HG03045 (cell line): ENCODE measurements around the gene CXCL10.
A peak's percentile ranks its signal among the peaks of the same experiment; 100 is the strongest.
"Not testable (repeated sequence)": the region's sequence is repeated elsewhere in the genome, so short reads cannot be mapped to it uniquely, and the experiment has no call there.

Experiments
- ATAC-seq: cut with Tn5 transposase; IDR thresholded peaks from one replicate; pipeline ENCODE4 v1.9.1; 2021; ENCODE audit warnings: mild to moderate bottlenecking, moderate library complexity; ENCODE audit not compliant: unreplicated experiment

CXCL10 gene

DNA sequence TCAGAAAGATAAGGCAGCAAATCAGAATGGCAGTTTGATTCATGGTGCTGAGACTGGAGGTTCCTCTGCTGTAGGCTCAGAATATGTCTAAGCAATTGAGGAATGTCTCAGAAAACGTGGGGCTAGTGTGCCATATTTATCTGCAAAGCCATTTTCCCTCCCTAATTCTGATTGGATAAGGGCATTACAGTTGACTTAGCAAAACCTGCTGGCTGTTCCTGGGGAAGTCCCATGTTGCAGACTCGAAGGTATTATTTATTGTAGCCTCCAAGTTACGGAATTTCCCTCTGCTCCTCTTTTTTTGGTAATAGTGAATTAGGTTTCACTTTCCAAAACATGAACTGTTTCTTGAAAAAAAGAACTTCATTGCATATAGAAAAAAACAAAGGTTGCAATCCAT lies at the start of gene CXCL10:
Gene CXCL10, minus strand, starts transcription at position 109 of the 400 bp plus-strand sequence. Its CDS starts 66 bp downstream, at position 43.
- no peak for ATAC-seq

DNA sequence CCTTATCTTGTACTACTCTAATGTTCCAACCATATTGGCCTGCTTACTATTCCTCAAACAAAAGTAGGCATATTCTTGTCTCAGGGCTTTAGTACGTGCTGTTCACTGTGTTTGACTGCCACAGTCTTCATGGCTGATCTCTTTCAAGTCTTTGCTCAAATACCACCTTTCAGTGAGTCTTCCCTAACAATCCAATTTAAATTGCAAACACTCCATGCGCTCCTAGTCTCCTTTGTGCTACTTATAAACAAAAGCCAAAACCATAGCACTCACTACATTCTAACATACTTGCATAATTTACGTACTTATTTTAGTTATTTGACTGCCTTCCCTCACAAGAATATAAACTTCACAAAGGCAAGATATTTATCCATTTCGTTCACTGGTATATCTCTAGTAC lies 49.5 kb upstream of the CXCL10 start:
- no peak for ATAC-seq

DNA sequence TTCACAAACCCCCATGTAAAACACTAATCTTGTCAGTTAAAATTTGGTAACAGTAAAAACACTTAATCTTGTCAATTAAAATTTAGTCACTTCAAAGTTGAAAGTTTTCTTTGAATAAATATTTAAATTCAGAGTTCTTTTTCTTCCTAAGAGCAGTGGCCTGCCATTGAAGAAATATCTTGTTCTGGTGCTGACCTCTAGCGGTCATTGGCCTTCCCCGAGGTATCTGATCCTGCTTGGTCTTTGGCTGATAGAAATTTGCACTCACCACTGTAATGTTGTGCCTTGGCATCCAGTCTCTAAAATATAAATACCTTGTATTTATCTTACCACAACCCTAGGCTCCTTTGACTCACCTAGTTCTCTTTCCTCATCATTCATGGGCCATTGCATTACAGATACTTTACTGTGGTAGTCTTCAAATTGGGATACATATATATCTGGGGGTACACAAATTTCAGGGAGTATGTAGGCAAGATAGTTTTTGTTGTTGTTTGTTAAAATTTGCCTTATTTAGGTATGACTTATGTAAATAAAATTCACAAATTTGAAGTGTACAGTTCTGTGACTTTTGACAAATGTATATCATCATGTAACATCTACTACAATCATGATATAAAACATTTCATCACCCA lies 44.5 kb upstream of the CXCL10 start:
- ATAC-seq = no peak

DNA sequence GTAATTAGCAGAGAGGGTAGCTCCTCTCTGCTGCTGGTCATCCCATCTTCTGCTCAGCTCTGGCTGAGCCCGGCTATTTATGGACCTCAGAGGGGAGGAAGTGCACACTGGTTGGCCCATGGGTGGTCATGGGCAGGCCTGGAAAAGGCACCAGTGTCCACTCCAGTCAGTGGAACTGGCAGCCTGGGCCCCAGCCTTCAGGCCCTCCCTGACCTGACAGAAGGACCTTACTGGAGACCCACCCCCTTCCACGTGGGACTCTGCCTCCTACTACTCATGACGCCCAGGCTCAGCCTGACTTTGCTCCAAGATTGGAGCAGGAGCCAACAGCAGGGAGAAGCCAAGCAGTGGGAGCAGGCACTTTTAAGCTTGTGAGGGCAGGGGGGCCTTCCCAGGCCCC lies 43.2 kb upstream of the CXCL10 start:
- no peak for ATAC-seq

DNA sequence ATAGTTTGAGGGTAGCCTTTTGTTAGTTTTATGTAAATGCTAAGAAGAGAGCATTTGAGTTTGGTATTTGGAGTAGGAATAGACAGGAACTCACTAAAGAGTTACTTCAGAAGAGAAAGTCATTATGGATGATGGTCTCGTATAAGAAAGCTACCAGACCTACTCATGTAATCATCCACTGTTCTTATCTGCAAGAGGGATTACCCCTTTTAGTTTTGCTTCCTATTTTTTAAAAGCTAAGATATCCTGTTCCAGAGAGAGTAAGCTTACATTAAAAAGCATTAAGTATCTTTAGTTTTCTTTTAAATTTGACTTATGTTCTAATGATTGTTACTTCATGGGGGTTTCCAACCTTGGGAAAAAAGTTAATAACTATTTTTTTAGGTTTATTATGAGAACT lies 38.7 kb upstream of the CXCL10 start:
- no peak for ATAC-seq

DNA sequence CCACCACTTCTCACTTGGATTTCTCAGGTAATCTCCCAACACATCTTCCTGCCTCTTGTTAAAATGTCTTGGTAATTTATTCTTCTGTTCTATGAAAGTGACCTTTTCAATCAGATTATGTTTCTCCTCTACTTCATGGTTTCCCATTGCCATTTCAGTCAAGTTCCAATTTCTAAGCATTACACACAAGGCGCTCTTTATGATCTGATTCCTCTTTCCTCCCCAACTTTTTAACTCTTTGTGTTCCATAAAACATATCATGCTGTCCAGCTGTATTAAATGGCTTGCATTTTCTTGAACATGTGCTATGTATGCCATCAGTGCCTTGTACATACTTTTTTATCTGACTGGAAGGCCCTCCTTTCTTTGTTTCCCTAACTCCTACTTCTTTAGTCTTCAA lies 38.1 kb upstream of the CXCL10 start:
- no peak for ATAC-seq

DNA sequence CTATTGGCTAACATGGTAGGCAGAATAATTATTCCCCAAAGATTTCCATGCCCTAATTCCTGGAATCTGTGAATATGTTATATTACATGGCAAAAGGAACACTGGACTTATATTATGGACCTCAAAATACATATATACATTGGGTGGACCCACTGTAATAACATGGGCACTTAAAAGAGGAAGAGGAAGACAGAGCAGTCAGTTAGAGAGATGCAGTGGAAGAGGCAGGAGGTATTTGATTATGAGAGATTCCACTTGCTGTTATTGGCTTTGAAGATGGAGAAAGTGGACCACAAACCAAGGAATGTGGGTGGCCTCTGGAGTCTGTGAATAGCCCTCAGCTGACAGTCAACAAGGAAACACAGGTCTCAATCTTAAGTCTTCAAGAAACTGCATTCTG lies 37.2 kb upstream of the CXCL10 start:
- ATAC-seq = no peak

DNA sequence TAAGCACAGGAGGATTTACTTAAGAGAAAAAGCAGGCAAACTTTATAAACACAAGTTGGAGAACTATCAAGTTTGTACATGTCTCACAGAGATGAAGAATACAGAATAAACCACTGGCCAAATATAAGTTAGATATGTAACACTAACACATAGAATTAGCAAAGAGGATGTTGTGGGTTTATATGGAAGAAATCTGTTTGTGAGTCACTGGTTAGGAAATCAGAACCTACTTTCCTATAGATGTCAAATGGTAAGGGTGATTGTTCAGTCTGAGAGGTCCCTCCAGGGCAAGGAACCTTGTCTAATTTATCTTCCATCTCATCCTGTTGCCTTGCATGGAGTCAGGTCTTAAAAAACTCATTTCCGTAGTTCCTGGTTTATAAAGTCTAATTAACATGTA lies 36.5 kb upstream of the CXCL10 start:
- no peak for ATAC-seq

DNA sequence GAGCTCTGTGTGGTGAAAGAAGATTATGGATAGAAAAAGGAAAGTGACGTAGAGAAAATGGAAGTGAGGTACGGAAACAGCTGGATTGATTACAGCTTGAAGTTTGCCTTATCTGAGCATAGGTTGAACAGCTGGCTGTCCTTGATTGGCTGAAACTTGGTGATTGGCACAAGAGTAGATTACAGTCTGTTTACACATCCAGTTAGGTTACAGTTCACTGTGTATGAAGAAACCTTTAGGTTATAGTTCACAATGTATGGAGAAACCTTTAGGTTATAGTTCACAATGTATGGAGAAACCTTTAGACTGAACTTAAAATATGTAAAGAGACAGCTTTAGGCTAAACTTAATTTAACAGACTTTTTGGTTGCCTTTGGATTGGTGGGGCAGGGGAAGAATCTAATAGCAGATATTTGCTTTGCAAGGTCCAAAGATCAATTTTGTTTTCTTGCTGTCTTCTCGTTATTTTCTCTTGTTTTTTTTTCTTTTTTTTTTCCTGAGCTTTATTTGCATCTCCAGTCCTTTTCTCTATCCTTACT lies 35.7 kb upstream of the CXCL10 start:
- no peak for ATAC-seq

DNA sequence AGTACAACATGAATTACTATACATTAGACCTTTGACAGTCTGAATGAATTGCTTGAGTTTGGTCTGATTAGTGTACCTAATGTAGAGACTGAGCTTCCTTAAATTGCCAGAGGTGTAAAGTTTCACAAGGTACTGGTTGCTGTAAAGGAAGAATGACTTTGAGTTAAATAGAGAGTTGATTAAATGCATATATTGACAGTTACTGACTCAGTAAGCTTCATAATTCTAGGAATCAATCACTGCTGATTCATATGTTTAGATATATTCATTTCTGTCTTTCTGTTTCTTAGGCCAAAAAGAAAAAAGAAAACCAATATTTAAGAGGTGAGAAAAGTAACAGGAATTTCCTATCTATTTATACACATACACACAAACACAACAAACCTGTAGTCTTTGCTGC lies 35.0 kb upstream of the CXCL10 start:
- peak; percentile 53 for ATAC-seq

DNA sequence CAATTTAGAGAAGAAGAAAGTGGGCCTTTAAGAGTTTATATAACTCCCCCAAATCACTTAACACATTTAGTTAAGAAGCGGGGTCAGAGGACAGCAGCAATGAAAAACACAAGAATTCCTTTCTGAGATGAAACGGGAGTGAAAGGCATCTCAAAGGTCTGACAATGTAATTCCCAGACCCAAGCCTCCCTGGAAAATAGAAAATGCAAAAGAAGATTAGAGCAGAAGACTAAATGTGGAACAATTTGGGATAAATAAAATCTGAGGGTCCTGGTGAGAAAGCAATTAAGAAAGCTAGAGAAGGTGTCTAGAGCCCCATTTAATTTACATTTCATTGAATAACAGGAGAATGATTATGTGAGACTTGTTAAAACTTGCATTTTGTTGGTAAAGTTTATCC lies 32.1 kb upstream of the CXCL10 start:
- ATAC-seq = no peak

DNA sequence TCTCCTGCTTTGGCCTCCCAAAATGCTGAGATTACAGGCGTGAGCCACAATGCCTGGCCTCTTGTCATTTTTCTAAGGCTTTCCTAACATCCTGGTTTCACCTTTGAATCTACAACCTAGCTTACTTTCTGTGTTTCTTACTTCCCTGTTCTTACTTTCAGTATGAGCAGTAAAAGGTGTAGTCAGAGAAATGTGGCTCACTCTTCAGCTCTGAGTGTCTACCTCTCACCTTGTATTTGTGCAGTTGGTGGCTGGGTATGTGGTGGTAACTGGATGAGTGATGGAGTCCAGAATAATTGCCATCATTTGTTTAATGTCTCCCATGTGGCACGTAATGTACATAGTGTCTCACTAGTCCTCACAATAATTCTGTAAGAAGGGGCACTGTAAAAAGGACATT lies 31.7 kb upstream of the CXCL10 start:
- peak; percentile 96 for ATAC-seq

DNA sequence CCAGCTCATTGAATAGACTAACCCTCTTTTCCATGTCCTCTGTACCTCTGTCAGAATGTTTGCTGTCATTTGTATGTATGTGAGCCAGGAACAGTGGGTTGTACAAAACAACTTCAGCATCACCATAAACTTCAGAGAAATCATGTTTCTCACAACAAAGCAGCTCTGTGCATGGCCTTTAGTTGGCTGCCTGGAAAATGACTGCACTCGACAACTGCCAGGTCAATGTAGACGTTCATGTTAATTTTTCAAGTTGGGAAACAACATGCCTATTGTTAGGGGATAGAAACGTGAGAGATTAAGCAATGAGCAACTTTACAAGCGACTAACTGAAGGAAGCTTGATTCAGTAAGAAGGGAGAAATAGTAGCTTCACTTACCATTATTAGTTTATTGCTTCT lies 30.4 kb upstream of the CXCL10 start:
- no peak for ATAC-seq

DNA sequence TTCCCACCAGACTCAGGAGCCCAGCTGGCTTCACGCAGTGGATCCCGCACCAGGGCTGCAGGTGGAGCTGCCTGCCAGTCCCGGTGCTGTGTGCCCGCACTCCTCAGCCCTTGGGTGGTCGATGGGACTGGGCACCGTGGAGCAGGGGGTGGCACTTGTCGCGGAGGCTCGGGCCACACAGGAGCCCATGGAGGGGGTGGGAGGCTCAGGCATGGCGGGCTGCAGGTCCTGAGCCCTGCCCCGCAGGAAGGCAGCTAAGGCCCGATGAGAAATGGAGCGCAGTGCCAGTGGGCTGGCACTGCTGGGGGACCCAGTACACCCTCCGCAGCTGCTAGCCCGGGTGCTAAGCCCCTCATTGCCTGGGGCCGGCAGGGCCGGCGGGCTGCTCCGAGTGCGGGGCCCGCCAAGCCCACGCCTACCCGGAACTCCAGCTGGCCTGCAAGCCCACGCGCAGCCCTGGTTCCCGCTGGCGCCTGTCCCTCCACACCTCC lies 27.3 kb upstream of the CXCL10 start:
- not testable (repeated sequence) for ATAC-seq

DNA sequence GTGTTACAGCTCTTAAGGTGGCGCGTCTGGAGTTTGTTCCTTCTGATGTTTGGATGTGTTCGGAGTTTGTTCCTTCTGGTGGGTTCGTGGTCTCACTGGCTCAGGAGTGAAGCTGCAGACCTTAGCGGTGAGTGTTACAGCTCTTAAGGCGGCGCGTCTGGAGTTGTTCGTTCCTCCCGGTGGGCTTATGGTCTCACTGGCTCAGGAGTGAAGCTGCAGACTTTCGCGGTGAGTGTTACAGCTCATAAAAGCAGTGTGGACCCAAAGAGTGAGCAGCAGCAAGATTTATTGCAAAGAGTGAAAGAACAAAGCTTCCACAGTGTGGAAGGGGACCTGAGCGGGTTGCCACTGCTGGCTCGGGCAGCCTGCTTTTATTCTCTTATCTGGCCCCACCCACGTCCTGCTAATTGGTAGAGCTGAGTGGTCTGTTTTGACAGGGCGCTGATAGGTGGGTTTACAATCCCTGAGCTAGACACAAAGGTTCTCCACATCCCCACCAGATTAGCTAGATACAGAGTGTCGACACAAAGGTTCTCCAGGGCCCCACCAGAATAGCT lies 26.6 kb upstream of the CXCL10 start:
- not testable (repeated sequence) for ATAC-seq

DNA sequence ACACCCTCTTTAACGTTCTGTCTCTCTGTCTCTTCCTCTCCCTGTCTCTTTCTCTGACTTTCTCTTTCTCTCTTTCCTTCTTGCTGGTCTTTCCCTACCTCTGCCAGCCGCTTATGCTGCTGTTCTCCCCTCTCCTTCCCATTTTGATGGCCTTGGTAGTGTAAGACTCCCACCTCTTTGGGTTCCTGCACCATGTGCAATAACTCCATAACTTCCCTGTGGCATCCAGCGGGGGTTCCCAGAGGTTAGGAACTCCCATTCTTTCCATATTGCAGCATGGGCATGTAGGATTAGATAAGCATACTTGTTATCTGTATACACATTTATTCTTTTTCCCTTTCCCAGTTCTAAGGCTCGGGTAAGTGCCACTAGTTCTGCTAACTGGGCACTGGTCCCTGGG lies 21.4 kb upstream of the CXCL10 start:
- not testable (repeated sequence) for ATAC-seq

DNA sequence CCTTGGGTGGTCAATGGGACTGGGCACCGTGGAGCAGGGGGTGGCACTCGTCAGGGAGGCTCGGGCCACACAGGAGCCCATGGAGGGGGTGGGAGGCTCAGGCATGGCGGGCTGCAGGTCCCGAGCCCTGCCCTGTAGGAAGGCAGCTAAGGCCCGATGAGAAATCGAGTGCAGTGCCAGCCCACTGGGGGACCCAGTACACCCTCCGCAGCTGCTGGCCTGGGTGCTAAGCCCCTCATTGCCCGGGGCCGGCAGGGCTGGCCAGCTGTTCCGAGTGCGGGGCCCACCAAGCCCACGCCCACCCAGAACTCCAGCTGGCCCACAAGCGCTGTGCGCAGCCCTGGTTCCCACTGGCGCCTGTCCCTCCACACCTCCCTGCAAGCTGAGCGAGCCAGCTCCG lies 20.0 kb upstream of the CXCL10 start:
- ATAC-seq = not testable (repeated sequence)

DNA sequence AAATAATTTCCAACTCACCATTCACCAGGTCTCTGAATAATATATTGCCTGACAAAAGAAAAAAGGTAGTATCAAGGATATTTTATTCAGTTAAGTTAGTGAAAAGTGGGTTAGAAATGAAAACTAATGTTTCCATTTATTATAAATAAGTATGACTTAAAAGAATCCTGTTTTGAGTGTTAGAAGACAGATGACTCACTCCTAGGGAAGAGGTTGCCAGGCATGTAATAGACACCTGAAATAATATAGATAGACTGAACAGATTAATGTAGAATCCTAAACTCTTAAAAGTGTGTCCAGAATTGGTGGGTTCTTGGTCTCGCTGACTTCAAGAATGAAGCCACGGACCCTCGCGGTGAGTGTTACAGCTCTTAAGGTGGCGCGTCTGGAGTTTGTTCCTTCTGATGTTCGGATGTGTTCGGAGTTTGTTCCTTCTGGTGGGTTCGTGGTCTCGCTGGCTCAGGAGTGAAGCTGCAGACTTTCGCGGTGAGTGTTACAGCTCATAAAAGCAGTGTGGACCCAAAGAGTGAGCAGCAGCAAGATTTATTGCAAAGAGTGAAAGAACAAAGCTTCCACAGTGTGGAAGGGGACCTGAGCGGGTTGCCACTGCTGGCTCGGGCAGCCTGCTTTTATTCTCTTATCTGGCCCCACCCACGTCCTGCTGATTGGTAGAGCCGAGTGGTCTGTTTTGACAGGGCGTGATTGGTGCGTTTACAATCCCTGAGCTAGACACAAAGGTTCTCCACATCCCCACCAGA lies 19.1 kb upstream of the CXCL10 start:
- not testable (repeated sequence) for ATAC-seq

DNA sequence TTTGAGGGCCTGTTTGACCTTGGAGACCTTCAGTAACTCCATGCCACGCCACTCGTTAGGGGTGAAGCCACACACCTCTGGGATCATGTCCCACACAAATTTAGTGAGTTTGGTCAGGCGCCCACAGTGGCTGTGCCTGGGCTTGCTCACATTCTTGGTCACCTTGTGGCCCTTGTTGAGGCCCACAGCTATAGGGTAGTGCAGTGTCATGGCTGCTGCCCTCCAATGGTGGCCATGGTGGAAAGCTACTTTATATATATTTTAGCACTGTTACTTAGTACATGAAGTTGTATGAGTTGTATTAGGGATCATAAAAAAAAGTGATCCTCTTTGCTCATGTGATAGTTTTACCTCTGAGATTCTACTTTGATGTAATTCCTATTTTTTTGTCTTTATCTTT lies 13.6 kb upstream of the CXCL10 start:
- ATAC-seq = no peak

DNA sequence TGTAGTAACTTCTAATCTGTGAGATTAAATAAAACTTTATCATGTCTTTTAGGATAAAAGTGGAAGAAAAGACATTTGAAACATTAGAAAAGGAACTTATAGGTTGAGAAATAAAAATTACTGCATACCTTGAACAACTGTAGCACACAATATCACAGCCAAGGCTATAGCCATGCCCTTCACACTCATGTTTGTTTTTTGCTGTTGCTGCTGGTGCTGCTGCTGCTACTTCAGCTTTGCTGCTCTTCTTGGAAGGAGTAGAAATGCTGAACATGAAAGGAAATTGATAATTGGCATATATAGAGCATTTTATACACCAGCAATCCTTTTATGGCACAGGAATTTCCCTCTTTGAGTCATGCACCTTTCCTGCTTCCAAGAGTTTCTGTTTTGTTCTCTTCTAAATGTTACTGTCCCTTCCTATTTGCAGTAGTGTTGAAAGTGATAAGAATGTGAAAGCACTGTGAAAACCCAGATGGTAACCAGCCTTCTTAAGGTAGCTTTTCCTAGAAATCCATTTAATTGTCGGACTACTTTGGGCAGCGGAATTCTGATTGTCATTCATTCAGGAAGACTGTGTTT lies 12.6 kb upstream of the CXCL10 start, which contains the start of gene CXCL11:
Gene CXCL11, minus strand, starts transcription at position 272 of the 582 bp plus-strand sequence. Its CDS starts 83 bp downstream, at position 189.
- no peak for ATAC-seq

DNA sequence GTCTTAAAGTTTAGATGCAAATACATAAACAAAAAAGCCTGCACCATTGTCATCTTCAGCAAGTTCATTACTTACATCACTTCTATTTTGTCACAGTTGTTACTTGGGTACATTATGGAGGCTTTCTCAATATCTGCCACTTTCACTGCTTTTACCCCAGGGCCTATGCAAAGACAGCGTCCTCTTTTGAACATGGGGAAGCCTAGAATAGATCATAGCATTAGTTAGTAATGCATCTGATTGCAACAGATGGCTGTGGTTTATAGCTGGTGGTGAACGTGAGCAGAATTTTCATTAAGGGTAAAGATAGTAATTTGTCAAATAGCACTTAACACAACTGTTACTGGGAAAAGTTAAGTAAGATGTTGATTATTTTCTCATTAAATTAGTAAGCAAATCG lies 11.8 kb upstream of the CXCL10 start:
- no peak for ATAC-seq
